ENCODE results near the gene GYPB.
"Not testable (repeated sequence)": the region's sequence is repeated elsewhere in the genome, so short reads cannot be mapped to it uniquely, and the experiment has no call there.

DNA sequence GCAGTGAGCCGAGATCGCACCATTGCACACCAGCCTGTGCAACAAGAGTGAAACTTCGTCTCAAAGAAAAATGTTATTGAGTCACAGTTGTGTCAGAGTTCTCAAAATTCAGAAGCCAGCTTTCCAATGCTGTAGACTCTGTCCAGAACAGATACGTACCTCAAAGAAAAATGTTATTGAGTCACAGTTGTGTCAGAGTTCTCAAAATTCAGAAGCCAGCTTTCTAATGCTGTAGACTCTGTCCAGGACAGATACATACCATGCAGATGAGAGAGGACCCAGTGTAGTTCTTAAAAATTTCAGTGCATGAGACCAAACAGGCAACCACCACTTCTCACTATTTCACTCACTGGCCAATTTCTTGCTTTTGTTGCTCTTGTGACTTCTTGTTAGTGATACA, 68.2 kb downstream of the GYPB start:
- TF ChIP-seq, protein P1, sequence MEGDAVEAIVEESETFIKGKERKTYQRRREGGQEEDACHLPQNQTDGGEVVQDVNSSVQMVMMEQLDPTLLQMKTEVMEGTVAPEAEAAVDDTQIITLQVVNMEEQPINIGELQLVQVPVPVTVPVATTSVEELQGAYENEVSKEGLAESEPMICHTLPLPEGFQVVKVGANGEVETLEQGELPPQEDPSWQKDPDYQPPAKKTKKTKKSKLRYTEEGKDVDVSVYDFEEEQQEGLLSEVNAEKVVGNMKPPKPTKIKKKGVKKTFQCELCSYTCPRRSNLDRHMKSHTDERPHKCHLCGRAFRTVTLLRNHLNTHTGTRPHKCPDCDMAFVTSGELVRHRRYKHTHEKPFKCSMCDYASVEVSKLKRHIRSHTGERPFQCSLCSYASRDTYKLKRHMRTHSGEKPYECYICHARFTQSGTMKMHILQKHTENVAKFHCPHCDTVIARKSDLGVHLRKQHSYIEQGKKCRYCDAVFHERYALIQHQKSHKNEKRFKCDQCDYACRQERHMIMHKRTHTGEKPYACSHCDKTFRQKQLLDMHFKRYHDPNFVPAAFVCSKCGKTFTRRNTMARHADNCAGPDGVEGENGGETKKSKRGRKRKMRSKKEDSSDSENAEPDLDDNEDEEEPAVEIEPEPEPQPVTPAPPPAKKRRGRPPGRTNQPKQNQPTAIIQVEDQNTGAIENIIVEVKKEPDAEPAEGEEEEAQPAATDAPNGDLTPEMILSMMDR (IDR thresholded peaks at IDR 0.05; ENCODE audit: extremely low read depth in 1 of 2, insufficient read depth in 1 of 2, low read depth in 1 of 2, low read length in 2 of 2): not testable (repeated sequence)
- not testable (repeated sequence) for TF ChIP-seq EZH2 (IDR thresholded peaks at IDR 0.05; ENCODE audit: borderline replicate concordance, low read depth, low read length, severe bottlenecking); POLR2A (IDR thresholded peaks at IDR 0.05; ENCODE audit: low read depth, low read length); GATA2 (IDR thresholded peaks at IDR 0.05; ENCODE audit: insufficient read depth, insufficient read length, low read depth, low read length); POLR2AphosphoS5 (IDR thresholded peaks at IDR 0.05; ENCODE audit: insufficient read depth, low read depth, low read length); JUN (IDR thresholded peaks at IDR 0.05; ENCODE audit: borderline replicate concordance, insufficient read depth, insufficient read length, low read depth); MYC (IDR thresholded peaks at IDR 0.05; ENCODE audit: low read depth, low read length)
- TF ChIP-seq, protein P2, sequence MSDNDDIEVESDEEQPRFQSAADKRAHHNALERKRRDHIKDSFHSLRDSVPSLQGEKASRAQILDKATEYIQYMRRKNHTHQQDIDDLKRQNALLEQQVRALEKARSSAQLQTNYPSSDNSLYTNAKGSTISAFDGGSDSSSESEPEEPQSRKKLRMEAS (IDR thresholded peaks at IDR 0.05; ENCODE audit: insufficient read depth, insufficient read length): not testable (repeated sequence)
